Posterior cingulate gyrus (tissue), 11 donors: ENCODE results near the gene CHST11.

ENCODE experiments used
- DNase-seq, 10 donors: peaks; one replicate each; pipeline versions ENCODE4 v3.0.0 to v3.0.0-alpha.2; 2020 to 2021; ENCODE audit warnings: mixed read lengths in 3 of 10
- intact Hi-C: fragments of 100-400 bp; cut with DNase I; formaldehyde crosslinking; loops from one replicate; pipeline ENCODE4 v1.15.1; 2023

CHST11 gene

DNA sequence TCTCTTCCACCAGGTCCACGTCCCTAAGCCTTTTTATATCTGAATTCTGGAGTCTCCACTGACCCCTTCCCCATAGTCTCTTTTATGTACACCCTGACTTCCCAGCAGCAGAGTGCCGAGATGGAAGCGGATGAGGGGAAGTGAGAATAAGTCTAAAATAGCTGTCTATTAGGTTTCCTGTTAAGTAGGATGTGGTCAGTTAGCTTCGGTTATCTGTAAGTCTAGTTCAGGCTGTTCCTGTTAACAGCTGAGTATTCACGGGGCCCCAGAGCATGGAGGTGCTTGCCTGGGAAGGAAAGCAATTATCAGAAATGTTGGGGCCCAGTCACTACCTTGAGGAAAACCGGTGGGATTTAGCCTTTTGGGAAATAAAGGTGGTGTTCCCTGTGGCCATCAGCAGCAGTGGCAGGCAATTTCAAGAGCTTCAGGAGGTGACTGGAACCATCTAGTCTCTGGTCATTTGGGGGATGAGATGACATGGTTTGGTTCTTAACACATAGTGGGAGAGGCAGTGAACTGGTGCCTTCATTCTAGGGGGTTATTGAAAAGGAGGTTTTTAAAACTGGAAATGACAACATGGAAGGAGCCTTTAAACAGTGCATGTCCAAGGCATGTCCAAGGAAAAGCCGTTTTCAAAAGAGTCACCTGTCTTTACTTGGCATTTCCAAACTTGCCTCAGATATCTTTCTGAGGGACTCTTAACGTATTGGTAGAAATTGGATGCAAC lies 21.8 kb downstream of the CHST11 start:
- intact Hi-C loops = no loop called here
- DNase-seq = no peak

GRCh38 chr12:104479123-104479662 lies 22.4 kb downstream of the CHST11 start:
- intact Hi-C loops = no loop called here
- DNase-seq = no peak

- DNase-seq = no peak
Observed at GRCh38 chr12:104480012-104480411, 23.3 kb downstream of the CHST11 start.

GRCh38 chr12:104480826-104481440 lies 24.2 kb downstream of the CHST11 start:
- intact Hi-C loops = no loop called here
- DNase-seq = peak in 3 of 10 donors; percentile 21 to 39 (median 21)

More at GRCh38 chr12:104480012-104480411, 23.3 kb downstream of the CHST11 start:
- intact Hi-C loops = no loop called here

GRCh38 chr12:104482113-104482512 lies 25.4 kb downstream of the CHST11 start:
- DNase-seq = no peak
- intact Hi-C loops = no loop called here

- DNase-seq = no peak
- intact Hi-C loops = no loop called here
Observed at GRCh38 chr12:104482748-104483147, 26.0 kb downstream of the CHST11 start.

DNA sequence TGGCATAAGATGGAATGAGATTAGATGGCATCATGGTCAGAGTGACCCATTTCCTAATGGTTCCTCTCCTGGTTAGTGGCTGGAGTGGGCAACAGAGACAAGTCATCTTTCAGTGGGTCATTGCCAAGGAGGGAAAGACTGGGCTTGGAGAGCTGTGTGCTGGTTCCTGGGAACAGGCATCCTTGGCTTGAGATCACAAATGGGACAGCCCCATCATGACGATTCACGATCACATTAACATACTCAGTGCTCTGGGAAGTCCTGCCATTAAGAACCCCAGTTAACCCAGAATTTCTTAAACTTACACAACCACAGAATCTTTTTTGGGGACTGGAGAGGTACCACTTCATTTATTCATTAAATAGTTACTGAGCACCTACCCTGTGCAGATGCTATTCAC lies 27.3 kb downstream of the CHST11 start:
- intact Hi-C loops = no loop called here
- DNase-seq = no peak

- intact Hi-C loops = no loop called here
- DNase-seq = no peak
Observed at GRCh38 chr12:104485651-104486362, 29.1 kb downstream of the CHST11 start.

DNA sequence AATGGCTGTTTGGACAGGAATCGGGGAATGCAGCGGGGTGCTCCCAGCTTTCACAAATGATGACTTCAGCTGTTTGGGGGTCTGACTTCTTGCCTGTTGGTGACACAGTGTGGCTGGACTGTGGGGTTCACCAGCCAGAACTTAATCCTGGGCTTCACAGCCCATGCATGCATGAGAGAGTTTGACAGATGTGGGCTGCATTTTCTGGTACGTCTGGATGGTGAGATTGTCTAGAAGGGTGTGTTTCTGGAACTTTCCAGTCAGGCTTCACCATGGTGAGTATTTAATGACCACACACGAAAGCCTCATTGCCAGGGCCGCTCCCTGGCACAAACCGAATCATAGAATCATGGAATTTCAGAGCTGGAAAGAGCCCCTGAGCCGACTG lies 29.6 kb downstream of the CHST11 start:
- intact Hi-C loops = no loop called here
- no peak for DNase-seq

GRCh38 chr12:104486943-104487819 lies 30.4 kb downstream of the CHST11 start:
- DNase-seq = no peak
- intact Hi-C loops = no loop called here

DNA sequence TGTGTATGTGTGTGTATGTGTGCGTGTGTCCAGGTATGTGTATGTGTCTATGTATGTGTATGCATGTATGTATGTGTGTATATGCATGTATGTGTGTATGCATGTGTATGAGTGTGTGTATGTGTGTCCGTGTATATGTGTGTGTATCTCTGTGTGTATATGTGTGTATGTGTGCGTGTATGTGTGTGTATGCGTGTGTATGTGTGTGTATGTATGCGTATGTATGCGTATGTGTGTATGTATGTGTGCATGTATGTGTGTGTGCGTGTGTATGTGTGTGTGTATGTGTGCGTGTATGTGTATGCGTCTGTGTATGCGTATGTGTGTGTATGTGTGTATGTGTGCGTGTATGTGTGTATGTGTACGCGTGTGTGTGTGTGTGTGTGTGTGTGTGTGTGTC lies 31.6 kb downstream of the CHST11 start:
- intact Hi-C loops = no loop called here
- no peak for DNase-seq

- DNase-seq = no peak
- intact Hi-C loops = no loop called here
Observed at GRCh38 chr12:104490186-104490585, 33.4 kb downstream of the CHST11 start.

DNA sequence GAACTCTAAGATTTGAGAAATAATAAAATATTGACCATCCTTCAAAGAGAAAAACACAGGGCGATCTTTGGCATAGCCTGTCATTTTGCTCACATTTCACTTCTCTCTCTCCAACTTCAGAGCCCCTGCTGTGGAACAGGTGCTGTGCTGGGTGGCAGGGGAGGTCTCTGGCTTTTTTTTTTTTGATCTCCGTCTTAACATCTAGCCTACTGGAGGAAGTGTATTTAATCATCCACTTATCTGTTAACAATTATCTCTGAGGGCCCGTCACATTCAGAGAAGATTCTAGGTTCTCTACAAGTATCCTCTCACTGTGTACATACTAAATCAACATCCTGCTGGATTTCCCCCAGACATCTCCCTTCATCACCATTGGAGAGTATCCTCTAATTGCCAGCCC lies 34.1 kb downstream of the CHST11 start:
- intact Hi-C loops = no loop called here
- DNase-seq = no peak

GRCh38 chr12:104493496-104493895 lies 36.7 kb downstream of the CHST11 start:
- intact Hi-C loops = no loop called here
- no peak for DNase-seq

DNA sequence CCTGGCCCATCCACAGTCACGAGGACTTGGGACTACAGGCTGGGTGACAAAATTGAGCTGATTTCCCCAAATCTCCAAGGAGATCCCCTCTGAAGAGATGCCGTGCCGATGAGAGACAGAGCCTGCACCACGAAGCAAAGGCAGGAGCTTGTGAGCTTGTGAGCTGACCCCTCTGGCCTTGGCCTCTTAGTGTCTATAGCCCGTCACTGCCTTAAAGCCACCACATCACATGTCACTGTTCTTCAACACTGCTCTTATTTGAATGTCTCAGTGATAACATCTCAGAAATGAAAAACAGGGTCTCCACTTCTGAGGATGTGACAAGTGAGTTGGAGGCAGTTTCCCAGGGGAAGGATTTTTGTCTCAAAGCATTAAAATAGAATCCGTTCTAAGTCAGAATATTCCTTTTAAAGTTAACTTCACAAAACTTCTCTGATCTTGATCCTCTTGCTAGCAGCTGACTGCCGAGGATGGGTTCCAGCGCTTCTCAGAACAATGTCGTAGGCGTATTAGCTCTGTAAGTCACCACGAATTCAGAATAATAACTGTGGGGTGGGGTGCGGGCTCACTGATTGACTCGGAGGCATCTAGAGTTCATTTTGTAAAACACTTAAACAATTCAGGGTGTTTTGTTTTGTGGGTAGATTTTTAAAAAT lies 37.5 kb downstream of the CHST11 start:
- intact Hi-C loops = no loop called here
- DNase-seq = no peak

- intact Hi-C loops = no loop called here
- no peak for DNase-seq
Observed at GRCh38 chr12:104494793-104495158, 38.0 kb downstream of the CHST11 start.

DNA sequence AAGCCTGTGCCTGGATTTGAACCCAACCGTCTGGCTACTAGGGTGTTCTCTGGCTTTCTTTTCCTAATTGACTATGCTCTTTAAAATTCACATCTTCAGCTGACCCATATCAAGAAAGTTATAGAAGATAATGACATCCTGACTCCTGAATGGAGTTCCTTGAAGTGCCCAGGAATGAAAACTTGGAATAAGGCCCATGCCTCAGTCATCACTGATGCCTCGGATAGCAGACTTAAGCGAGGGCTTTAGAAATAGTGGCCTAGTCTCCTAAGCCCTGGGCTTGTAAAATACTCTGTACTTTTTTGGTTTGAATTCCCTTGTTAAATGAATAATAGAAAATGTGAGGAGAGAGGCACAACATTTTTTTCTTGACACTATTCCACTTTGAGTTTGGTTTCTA lies 39.0 kb downstream of the CHST11 start:
- DNase-seq = no peak
- intact Hi-C loops = no loop called here

DNA sequence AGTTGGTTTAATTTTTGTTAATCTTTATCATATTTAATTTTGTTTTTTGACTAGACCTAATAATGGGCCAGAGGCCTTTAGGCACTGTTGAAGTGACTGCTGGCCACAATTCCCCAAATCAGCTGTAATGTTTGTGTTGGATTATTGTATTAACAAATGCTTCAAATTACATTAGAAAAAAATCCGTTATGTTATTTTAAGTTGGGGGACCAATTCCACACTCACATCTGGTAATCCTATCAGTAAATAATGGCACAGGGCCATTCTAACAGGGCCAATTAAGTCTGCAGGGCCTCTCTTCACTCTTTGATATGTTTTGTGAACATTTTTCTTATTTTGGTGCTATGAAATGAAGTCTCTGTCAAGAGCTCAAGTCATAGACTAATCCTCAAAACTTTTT lies 39.6 kb downstream of the CHST11 start:
- intact Hi-C loops = no loop called here
- DNase-seq = no peak

- intact Hi-C loops = no loop called here
- no peak for DNase-seq
Observed at GRCh38 chr12:104498211-104498801, 41.6 kb downstream of the CHST11 start.
